GM23338 (cell line): ENCODE data around the gene AFM. TPM values are rescaled to one million over a fixed set of nuclear protein-coding genes. Genes with fewer than 3 reads are reported as not detected.

Experiments
- ATAC-seq: fragments of 200-7000 bp; cut with Tn5 transposase; 3 replicates; pipeline ENCODE4 v1.9.1; 2020
- DNase-seq: peaks from one replicate; pipeline ENCODE4 v3.0.0-alpha.2; 2015; ENCODE audit warnings: low spot score
- H2AFZ ChIP-seq: fragments of 200-600 bp; sonication (generic); 2 replicates; pipeline ENCODE4 v1.8.0; 2016; ENCODE audit warnings: antibody characterized with exemption, mild to moderate bottlenecking, moderate library complexity
- H3F3A ChIP-seq: fragments of 200-600 bp; sonication (generic); replicated peaks from 2 replicates; pipeline ENCODE4 v1.8.0; 2017; ENCODE audit warnings: antibody characterized with exemption, mixed run types, low read depth
- H3K27ac ChIP-seq: fragments of 200-600 bp; sonication (generic); 2 replicates; pipeline ENCODE4 v1.6.1; 2016; ENCODE audit warnings: low read depth
- H3K27me3 ChIP-seq: fragments of 200-600 bp; sonication (generic); 2 replicates; pipeline ENCODE4 v1.8.0; 2016; ENCODE audit warnings: mild to moderate bottlenecking, mixed run types, moderate library complexity; ENCODE audit not compliant: insufficient read depth
- H3K36me3 ChIP-seq: fragments of 200-600 bp; sonication (generic); 2 replicates; pipeline ENCODE4 v1.8.0; 2016; ENCODE audit warnings: mild to moderate bottlenecking; ENCODE audit not compliant: insufficient read depth
- H3K4me1 ChIP-seq: fragments of 200-600 bp; sonication (generic); 2 replicates; pipeline ENCODE4 v1.8.0; 2016; ENCODE audit warnings: mild to moderate bottlenecking, moderate library complexity; ENCODE audit not compliant: insufficient read depth
- H3K4me2 ChIP-seq: fragments of 200-600 bp; sonication (generic); 2 replicates; pipeline ENCODE4 v1.7.1; 2017; ENCODE audit warnings: mixed run types
- H3K4me3 ChIP-seq: fragments of 200-600 bp; sonication (generic); 2 replicates; pipeline ENCODE4 v1.6.1; 2016; ENCODE audit warnings: mixed run types
- H3K79me2 ChIP-seq: fragments of 200-600 bp; sonication (generic); replicated peaks from 2 replicates; pipeline ENCODE4 v1.8.0; 2017; ENCODE audit warnings: mild to moderate bottlenecking; ENCODE audit not compliant: insufficient read depth
- H3K9me2 ChIP-seq: fragments of 200-600 bp; sonication (generic); 2 replicates; pipeline ENCODE4 v1.8.0; 2017; ENCODE audit not compliant: insufficient read depth
- H4K20me1 ChIP-seq: fragments of 200-600 bp; sonication (generic); replicated peaks from 2 replicates; pipeline ENCODE4 v1.8.0; 2017; ENCODE audit warnings: mild to moderate bottlenecking; ENCODE audit not compliant: insufficient read depth
- H3K27ac Mint-ChIP-seq: 2 replicates; pipeline ENCODE4 v1.8.0; 2020; ENCODE audit warnings: inconsistent platforms, mild to moderate bottlenecking, moderate library complexity, mixed read lengths
- H3K27me3 Mint-ChIP-seq: 3 replicates; pipeline ENCODE4 v1.8.0; 2022; ENCODE audit warnings: low read depth, mild to moderate bottlenecking, moderate library complexity, mixed read lengths, inconsistent platforms; ENCODE audit not compliant: insufficient read depth, poor library complexity
- H3K36me3 Mint-ChIP-seq: 3 replicates; pipeline ENCODE4 v1.8.0; 2021; ENCODE audit warnings: low read depth, mild to moderate bottlenecking, inconsistent platforms, moderate library complexity, mixed read lengths
- H3K4me1 Mint-ChIP-seq: 3 replicates; pipeline ENCODE4 v1.8.0; 2020; ENCODE audit warnings: mild to moderate bottlenecking, inconsistent platforms, mixed read lengths
- H3K4me3 Mint-ChIP-seq: 3 replicates; pipeline ENCODE4 v1.8.0; 2021; ENCODE audit warnings: moderate library complexity, mild to moderate bottlenecking, inconsistent platforms, mixed read lengths
- H3K9me3 Mint-ChIP-seq: 3 replicates; pipeline ENCODE4 v1.8.0; 2020; ENCODE audit warnings: moderate library complexity, mild to moderate bottlenecking, inconsistent platforms, mixed read lengths
- CREB1 ChIP-seq: fragments of 250-450 bp; sonication (Bioruptor Pico); IDR thresholded peaks from 2 replicates; pipeline ENCODE4 v1.5.0; 2020; ENCODE audit warnings: low read depth, mild to moderate bottlenecking, moderate library complexity
- EZH2 ChIP-seq: fragments of 200-600 bp; sonication (generic); IDR thresholded peaks from one replicate; pipeline ENCODE4 v1.8.0; 2017; ENCODE audit warnings: antibody characterized with exemption, mild to moderate bottlenecking, low read depth; ENCODE audit not compliant: unreplicated experiment
- EZH2phosphoT487 ChIP-seq: fragments of 200-600 bp; sonication (generic); IDR thresholded peaks from one replicate; pipeline ENCODE4 v1.8.1; 2018; ENCODE audit warnings: antibody characterized with exemption; ENCODE audit not compliant: unreplicated experiment
- JUNB ChIP-seq: IDR thresholded peaks from one replicate; pipeline ENCODE4 v1.6.1; 2016; ENCODE audit warnings: antibody characterized with exemption; ENCODE audit not compliant: unreplicated experiment
- NANOG ChIP-seq: IDR thresholded peaks from 2 replicates; pipeline ENCODE4 v1.6.1; 2016; ENCODE audit warnings: antibody characterized with exemption, borderline replicate concordance
- POLR2AphosphoS5 ChIP-seq: IDR thresholded peaks from 2 replicates; pipeline ENCODE4 v1.6.1; 2016; ENCODE audit warnings: antibody characterized with exemption, low read depth
- STAT1 ChIP-seq: IDR thresholded peaks from one replicate; pipeline ENCODE4 v1.6.1; 2016; ENCODE audit warnings: antibody characterized with exemption; ENCODE audit not compliant: unreplicated experiment
- ZNF114 ChIP-seq: fragments of 250-450 bp; sonication (Bioruptor Pico); IDR thresholded peaks from 2 replicates; pipeline ENCODE4 v1.5.0; 2020; ENCODE audit warnings: mild to moderate bottlenecking, moderate library complexity
- ZNF331 ChIP-seq: fragments of 250-450 bp; sonication (Bioruptor Pico); IDR thresholded peaks from 2 replicates; pipeline ENCODE4 v1.5.0; 2020; ENCODE audit warnings: low read depth, mild to moderate bottlenecking, moderate library complexity
- polyA plus RNA-seq: library from polyadenylated mRNA; unstranded; fragments of >200 nt; fragmentation: Nextera tagmentation; extraction: Ambion mirVana; gene quantifications from 2 replicates; pipeline ENCODE4 v1.2.1, GENCODE V29; 2016
- total RNA-seq: library from RNA; depleted of rRNA; stranded (reverse); fragments of >200 nt; shearing (Covaris generic); gene quantifications from 2 replicates; pipeline ENCODE4 v1.2.3, GENCODE V29; 2014
- TF ChIP-seq, protein P1 (sequence below): IDR thresholded peaks from one replicate; pipeline ENCODE4 v1.6.1; 2018; ENCODE audit warnings: antibody characterized with exemption; ENCODE audit not compliant: unreplicated experiment
- TF ChIP-seq, protein P2 (sequence below): fragments of 250-450 bp; sonication (Bioruptor Pico); IDR thresholded peaks from 2 replicates; pipeline ENCODE4 v1.5.0; 2020; ENCODE audit warnings: mild to moderate bottlenecking, moderate library complexity
- TF ChIP-seq, protein P3 (sequence below), 2 experiments: fragments of 200-600 bp in 1 of 2; sonication (generic) in 1 of 2; conservative IDR thresholded peaks; 2 replicates each; pipeline versions ENCODE4 v1.5.1 to v1.6.1; 2016 to 2017; ENCODE audit warnings: antibody characterized with exemption in 2 of 2, low read depth in 2 of 2, mild to moderate bottlenecking in 2 of 2, moderate library complexity in 1 of 2
- TF ChIP-seq, protein P4 (sequence below): IDR thresholded peaks from 2 replicates; pipeline ENCODE4 v1.6.1; 2016; ENCODE audit warnings: antibody characterized with exemption

AFM gene
- total and polyA plus RNA-seq, 2 experiments from 2014 or later, result not detected

DNA sequence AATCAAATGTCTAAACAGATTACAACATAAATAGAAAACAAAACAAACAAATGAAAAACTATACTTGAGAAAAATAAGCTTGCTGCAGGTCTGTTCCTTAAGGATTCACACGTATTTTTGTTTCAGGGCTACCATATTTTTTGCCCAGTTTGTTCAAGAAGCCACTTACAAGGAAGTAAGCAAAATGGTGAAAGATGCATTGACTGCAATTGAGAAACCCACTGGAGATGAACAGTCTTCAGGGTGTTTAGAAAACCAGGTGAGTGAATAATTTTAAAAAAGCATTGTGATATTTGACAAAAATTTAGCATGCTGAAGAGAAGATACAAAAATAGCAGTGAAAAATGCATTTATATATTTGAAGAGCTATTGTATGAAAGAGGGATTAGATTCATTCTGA is 43.5 kb upstream of the AFM start:
- ATAC-seq (no peak), DNase-seq (no peak)
- no peaks in the 10 kb centered on the region for H3K9me2 ChIP-seq
- no peaks in the 10 kb centered on the region for H4K20me1 ChIP-seq
- no peaks in the 10 kb centered on the region for H3F3A ChIP-seq
- H3K27ac ChIP-seq, result no peak overlapping the region
- Mint-ChIP-seq H3K27ac (no peak overlapping the region), H3K9me3 (no peaks in the 10 kb centered on the region), H3K36me3 (no peaks in the 10 kb centered on the region), H3K4me3 (no peak overlapping the region), H3K4me1 (no peaks in the 10 kb centered on the region), H3K27me3 (no peaks in the 10 kb centered on the region)
- H3K4me2 ChIP-seq, result no peak overlapping the region
- H3K27me3 ChIP-seq, result no peaks in the 10 kb centered on the region
- H3K4me3 ChIP-seq, result no peak overlapping the region
- no peaks in the 10 kb centered on the region for H3K79me2 ChIP-seq
- H2AFZ ChIP-seq, result no peak overlapping the region
- TF ChIP-seq, protein P1, sequence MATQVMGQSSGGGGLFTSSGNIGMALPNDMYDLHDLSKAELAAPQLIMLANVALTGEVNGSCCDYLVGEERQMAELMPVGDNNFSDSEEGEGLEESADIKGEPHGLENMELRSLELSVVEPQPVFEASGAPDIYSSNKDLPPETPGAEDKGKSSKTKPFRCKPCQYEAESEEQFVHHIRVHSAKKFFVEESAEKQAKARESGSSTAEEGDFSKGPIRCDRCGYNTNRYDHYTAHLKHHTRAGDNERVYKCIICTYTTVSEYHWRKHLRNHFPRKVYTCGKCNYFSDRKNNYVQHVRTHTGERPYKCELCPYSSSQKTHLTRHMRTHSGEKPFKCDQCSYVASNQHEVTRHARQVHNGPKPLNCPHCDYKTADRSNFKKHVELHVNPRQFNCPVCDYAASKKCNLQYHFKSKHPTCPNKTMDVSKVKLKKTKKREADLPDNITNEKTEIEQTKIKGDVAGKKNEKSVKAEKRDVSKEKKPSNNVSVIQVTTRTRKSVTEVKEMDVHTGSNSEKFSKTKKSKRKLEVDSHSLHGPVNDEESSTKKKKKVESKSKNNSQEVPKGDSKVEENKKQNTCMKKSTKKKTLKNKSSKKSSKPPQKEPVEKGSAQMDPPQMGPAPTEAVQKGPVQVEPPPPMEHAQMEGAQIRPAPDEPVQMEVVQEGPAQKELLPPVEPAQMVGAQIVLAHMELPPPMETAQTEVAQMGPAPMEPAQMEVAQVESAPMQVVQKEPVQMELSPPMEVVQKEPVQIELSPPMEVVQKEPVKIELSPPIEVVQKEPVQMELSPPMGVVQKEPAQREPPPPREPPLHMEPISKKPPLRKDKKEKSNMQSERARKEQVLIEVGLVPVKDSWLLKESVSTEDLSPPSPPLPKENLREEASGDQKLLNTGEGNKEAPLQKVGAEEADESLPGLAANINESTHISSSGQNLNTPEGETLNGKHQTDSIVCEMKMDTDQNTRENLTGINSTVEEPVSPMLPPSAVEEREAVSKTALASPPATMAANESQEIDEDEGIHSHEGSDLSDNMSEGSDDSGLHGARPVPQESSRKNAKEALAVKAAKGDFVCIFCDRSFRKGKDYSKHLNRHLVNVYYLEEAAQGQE, result no peak
- TF ChIP-seq EZH2phosphoT487 (no peak), STAT1 (no peak), EZH2 (no peak), CREB1 (no peak), ZNF114 (CRISPR knock-in tag) (no peak), NANOG (no peak), ZNF331 (CRISPR knock-in tag) (no peak), POLR2AphosphoS5 (no peak), JUNB (no peak)
- TF ChIP-seq, protein P2, sequence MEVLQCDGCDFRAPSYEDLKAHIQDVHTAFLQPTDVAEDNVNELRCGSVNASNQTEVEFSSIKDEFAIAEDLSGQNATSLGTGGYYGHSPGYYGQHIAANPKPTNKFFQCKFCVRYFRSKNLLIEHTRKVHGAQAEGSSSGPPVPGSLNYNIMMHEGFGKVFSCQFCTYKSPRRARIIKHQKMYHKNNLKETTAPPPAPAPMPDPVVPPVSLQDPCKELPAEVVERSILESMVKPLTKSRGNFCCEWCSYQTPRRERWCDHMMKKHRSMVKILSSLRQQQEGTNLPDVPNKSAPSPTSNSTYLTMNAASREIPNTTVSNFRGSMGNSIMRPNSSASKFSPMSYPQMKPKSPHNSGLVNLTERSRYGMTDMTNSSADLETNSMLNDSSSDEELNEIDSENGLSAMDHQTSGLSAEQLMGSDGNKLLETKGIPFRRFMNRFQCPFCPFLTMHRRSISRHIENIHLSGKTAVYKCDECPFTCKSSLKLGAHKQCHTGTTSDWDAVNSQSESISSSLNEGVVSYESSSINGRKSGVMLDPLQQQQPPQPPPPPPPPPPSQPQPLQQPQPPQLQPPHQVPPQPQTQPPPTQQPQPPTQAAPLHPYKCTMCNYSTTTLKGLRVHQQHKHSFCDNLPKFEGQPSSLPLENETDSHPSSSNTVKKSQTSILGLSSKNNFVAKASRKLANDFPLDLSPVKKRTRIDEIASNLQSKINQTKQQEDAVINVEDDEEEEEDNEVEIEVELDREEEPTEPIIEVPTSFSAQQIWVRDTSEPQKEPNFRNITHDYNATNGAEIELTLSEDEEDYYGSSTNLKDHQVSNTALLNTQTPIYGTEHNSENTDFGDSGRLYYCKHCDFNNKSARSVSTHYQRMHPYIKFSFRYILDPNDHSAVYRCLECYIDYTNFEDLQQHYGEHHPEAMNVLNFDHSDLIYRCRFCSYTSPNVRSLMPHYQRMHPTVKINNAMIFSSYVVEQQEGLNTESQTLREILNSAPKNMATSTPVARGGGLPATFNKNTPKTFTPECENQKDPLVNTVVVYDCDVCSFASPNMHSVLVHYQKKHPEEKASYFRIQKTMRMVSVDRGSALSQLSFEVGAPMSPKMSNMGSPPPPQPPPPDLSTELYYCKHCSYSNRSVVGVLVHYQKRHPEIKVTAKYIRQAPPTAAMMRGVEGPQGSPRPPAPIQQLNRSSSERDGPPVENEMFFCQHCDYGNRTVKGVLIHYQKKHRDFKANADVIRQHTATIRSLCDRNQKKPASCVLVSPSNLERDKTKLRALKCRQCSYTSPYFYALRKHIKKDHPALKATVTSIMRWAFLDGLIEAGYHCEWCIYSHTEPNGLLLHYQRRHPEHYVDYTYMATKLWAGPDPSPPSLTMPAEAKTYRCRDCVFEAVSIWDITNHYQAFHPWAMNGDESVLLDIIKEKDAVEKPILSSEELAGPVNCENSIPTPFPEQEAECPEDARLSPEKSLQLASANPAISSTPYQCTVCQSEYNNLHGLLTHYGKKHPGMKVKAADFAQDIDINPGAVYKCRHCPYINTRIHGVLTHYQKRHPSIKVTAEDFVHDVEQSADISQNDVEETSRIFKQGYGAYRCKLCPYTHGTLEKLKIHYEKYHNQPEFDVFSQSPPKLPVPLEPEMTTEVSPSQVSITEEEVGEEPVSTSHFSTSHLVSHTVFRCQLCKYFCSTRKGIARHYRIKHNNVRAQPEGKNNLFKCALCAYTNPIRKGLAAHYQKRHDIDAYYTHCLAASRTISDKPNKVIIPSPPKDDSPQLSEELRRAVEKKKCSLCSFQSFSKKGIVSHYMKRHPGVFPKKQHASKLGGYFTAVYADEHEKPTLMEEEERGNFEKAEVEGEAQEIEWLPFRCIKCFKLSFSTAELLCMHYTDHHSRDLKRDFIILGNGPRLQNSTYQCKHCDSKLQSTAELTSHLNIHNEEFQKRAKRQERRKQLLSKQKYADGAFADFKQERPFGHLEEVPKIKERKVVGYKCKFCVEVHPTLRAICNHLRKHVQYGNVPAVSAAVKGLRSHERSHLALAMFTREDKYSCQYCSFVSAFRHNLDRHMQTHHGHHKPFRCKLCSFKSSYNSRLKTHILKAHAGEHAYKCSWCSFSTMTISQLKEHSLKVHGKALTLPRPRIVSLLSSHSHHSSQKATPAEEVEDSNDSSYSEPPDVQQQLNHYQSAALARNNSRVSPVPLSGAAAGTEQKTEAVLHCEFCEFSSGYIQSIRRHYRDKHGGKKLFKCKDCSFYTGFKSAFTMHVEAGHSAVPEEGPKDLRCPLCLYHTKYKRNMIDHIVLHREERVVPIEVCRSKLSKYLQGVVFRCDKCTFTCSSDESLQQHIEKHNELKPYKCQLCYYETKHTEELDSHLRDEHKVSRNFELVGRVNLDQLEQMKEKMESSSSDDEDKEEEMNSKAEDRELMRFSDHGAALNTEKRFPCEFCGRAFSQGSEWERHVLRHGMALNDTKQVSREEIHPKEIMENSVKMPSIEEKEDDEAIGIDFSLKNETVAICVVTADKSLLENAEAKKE (CRISPR knock-in tag), result no peak
- TF ChIP-seq, protein P3, sequence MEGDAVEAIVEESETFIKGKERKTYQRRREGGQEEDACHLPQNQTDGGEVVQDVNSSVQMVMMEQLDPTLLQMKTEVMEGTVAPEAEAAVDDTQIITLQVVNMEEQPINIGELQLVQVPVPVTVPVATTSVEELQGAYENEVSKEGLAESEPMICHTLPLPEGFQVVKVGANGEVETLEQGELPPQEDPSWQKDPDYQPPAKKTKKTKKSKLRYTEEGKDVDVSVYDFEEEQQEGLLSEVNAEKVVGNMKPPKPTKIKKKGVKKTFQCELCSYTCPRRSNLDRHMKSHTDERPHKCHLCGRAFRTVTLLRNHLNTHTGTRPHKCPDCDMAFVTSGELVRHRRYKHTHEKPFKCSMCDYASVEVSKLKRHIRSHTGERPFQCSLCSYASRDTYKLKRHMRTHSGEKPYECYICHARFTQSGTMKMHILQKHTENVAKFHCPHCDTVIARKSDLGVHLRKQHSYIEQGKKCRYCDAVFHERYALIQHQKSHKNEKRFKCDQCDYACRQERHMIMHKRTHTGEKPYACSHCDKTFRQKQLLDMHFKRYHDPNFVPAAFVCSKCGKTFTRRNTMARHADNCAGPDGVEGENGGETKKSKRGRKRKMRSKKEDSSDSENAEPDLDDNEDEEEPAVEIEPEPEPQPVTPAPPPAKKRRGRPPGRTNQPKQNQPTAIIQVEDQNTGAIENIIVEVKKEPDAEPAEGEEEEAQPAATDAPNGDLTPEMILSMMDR (conservative IDR thresholded peaks at IDR 0.05; ENCODE audit: low read depth in 2 of 2), result no peak
- TF ChIP-seq, protein P4, sequence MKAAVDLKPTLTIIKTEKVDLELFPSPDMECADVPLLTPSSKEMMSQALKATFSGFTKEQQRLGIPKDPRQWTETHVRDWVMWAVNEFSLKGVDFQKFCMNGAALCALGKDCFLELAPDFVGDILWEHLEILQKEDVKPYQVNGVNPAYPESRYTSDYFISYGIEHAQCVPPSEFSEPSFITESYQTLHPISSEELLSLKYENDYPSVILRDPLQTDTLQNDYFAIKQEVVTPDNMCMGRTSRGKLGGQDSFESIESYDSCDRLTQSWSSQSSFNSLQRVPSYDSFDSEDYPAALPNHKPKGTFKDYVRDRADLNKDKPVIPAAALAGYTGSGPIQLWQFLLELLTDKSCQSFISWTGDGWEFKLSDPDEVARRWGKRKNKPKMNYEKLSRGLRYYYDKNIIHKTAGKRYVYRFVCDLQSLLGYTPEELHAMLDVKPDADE, result no peak
- H3K36me3 ChIP-seq, result no peaks in the 10 kb centered on the region
- no peaks in the 10 kb centered on the region for H3K4me1 ChIP-seq
